Measurements from ENCODE around the gene SNAP25.

- TF ChIP-seq CTCF (IDR thresholded peaks at IDR 0.05), result no peak
- no peak for TF ChIP-seq POLR2A (IDR thresholded peaks at IDR 0.05)
Observed at GRCh38 chr20:10288421-10288820, 69.8 kb downstream of the SNAP25 start.
